ENCODE data around the gene HOXD8. TPM values are rescaled to one million over a fixed set of nuclear protein-coding genes. Genes with fewer than 3 reads are reported as not detected.

Gene HOXD8
- total and polyA plus RNA-seq, 9 of the 15 experiments (the other 6 are each of a cell fraction or from before 2014, with no cell fraction given) = 0.04 to 0.15 TPM; not detected in 7

DNA sequence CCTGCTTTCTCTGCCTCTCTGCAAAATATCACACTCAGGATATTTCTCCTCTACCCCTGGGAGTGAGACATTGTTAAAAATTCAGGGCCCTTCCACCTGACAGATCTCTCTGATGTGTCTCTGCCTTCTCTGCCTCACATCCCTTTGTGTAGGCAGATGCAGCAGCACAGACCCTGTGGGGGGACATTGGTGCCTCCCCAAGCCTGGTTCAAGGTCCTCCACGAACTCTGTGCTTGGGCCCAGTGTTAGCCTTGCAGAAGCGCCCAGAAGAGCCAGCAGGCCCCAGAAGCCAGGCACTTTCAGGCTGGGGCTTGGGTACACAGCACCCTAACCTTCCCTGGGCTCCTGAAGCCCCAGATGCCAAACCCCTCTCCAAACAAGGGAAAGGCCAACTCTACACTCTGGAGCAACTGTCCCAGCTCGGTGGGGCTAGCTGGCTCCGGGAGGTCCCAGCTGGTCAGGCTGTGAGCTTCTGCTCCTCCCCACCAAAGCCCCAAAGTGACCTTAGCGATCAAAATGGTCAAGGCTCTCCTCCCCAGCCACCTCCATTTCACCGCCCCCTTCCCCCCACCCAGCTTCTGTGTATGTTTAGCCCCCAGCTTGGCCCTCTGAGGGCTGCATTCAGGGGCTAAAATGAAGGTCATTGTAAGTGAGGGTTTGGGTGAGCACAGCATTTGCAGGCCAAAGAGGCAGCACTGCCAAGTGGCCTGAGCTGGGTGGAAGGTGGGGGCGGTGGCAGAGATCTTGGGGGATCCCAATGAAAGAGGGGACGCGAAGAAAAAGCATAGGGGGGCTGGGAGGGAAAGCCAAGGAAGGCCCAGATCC is 4.3 kb upstream of the HOXD8 start (continued):
- TF ChIP-seq, protein P1, sequence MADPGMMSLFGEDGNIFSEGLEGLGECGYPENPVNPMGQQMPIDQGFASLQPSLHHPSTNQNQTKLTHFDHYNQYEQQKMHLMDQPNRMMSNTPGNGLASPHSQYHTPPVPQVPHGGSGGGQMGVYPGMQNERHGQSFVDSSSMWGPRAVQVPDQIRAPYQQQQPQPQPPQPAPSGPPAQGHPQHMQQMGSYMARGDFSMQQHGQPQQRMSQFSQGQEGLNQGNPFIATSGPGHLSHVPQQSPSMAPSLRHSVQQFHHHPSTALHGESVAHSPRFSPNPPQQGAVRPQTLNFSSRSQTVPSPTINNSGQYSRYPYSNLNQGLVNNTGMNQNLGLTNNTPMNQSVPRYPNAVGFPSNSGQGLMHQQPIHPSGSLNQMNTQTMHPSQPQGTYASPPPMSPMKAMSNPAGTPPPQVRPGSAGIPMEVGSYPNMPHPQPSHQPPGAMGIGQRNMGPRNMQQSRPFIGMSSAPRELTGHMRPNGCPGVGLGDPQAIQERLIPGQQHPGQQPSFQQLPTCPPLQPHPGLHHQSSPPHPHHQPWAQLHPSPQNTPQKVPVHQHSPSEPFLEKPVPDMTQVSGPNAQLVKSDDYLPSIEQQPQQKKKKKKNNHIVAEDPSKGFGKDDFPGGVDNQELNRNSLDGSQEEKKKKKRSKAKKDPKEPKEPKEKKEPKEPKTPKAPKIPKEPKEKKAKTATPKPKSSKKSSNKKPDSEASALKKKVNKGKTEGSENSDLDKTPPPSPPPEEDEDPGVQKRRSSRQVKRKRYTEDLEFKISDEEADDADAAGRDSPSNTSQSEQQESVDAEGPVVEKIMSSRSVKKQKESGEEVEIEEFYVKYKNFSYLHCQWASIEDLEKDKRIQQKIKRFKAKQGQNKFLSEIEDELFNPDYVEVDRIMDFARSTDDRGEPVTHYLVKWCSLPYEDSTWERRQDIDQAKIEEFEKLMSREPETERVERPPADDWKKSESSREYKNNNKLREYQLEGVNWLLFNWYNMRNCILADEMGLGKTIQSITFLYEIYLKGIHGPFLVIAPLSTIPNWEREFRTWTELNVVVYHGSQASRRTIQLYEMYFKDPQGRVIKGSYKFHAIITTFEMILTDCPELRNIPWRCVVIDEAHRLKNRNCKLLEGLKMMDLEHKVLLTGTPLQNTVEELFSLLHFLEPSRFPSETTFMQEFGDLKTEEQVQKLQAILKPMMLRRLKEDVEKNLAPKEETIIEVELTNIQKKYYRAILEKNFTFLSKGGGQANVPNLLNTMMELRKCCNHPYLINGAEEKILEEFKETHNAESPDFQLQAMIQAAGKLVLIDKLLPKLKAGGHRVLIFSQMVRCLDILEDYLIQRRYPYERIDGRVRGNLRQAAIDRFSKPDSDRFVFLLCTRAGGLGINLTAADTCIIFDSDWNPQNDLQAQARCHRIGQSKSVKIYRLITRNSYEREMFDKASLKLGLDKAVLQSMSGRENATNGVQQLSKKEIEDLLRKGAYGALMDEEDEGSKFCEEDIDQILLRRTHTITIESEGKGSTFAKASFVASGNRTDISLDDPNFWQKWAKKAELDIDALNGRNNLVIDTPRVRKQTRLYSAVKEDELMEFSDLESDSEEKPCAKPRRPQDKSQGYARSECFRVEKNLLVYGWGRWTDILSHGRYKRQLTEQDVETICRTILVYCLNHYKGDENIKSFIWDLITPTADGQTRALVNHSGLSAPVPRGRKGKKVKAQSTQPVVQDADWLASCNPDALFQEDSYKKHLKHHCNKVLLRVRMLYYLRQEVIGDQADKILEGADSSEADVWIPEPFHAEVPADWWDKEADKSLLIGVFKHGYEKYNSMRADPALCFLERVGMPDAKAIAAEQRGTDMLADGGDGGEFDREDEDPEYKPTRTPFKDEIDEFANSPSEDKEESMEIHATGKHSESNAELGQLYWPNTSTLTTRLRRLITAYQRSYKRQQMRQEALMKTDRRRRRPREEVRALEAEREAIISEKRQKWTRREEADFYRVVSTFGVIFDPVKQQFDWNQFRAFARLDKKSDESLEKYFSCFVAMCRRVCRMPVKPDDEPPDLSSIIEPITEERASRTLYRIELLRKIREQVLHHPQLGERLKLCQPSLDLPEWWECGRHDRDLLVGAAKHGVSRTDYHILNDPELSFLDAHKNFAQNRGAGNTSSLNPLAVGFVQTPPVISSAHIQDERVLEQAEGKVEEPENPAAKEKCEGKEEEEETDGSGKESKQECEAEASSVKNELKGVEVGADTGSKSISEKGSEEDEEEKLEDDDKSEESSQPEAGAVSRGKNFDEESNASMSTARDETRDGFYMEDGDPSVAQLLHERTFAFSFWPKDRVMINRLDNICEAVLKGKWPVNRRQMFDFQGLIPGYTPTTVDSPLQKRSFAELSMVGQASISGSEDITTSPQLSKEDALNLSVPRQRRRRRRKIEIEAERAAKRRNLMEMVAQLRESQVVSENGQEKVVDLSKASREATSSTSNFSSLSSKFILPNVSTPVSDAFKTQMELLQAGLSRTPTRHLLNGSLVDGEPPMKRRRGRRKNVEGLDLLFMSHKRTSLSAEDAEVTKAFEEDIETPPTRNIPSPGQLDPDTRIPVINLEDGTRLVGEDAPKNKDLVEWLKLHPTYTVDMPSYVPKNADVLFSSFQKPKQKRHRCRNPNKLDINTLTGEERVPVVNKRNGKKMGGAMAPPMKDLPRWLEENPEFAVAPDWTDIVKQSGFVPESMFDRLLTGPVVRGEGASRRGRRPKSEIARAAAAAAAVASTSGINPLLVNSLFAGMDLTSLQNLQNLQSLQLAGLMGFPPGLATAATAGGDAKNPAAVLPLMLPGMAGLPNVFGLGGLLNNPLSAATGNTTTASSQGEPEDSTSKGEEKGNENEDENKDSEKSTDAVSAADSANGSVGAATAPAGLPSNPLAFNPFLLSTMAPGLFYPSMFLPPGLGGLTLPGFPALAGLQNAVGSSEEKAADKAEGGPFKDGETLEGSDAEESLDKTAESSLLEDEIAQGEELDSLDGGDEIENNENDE (IDR thresholded peaks at IDR 0.05; ENCODE audit: low read depth, low read length) = no peak
- TF ChIP-seq HMG20B (CRISPR knock-in tag; IDR thresholded peaks at IDR 0.05) (no peak), NCOR1 (IDR thresholded peaks at IDR 0.05) (no peak), MTF1 (CRISPR knock-in tag; IDR thresholded peaks at IDR 0.05; ENCODE audit: borderline replicate concordance) (no peak), ZFX (CRISPR knock-in tag; IDR thresholded peaks at IDR 0.05) (no peak), HLTF (IDR thresholded peaks at IDR 0.05) (no peak)

Measured in K562 (cell line).